Fibroblast of lung (primary cell): ENCODE measurements around the gene PRR13. TPM values are rescaled to one million over a fixed set of nuclear protein-coding genes. Genes with fewer than 3 reads are reported as not detected.
A peak's percentile ranks its signal among the peaks of the same experiment; 100 is the strongest.
"Not testable (repeated sequence)": the region's sequence is repeated elsewhere in the genome, so short reads cannot be mapped to it uniquely, and the experiment has no call there.

Experiments
- DNase-seq, 2 donors: peaks; one replicate each; pipeline versions ENCODE4 v3.0.0 to v3.0.0-alpha.2; 2010; ENCODE audit warnings: low read depth in 2 of 2
- H2AFZ ChIP-seq: 2 replicates; pipeline ENCODE4 v1.5.1; 2012; ENCODE audit warnings: low read length, control low read depth, inconsistent platforms
- H3K27ac ChIP-seq: 2 replicates; pipeline ENCODE4 v1.5.1; 2011; ENCODE audit warnings: low read length, control low read depth; ENCODE audit not compliant: insufficient read depth
- H3K27me3 ChIP-seq: 2 replicates; pipeline ENCODE4 v1.5.1; 2011; ENCODE audit warnings: mild to moderate bottlenecking, low read length; ENCODE audit not compliant: control insufficient read depth, insufficient read depth
- H3K36me3 ChIP-seq: 2 replicates; pipeline ENCODE4 v1.5.1; 2011; ENCODE audit warnings: low read length; ENCODE audit not compliant: control insufficient read depth, insufficient read depth
- H3K4me1 ChIP-seq: 2 replicates; pipeline ENCODE4 v1.5.1; 2011; ENCODE audit warnings: low read length; ENCODE audit not compliant: control insufficient read depth, insufficient read depth; ENCODE audit errors: extremely low read depth
- H3K4me2 ChIP-seq: 2 replicates; pipeline ENCODE4 v1.5.1; 2011; ENCODE audit warnings: low read length, control low read depth; ENCODE audit not compliant: insufficient read depth; ENCODE audit errors: extremely low read depth
- H3K4me3 ChIP-seq, 4 experiments: fragments of 200-600 bp in 1 of 4; sonication (generic) in 1 of 4; replicated peaks in 1 of 4; 2 replicates each; pipeline ENCODE4 v1.5.1; 2011 to 2016; ENCODE audit warnings: low read length in 4 of 4, low read depth in 3 of 4, mild to moderate bottlenecking in 3 of 4, control low read depth in 2 of 4, inconsistent platforms in 1 of 4, mixed read lengths in 1 of 4; ENCODE audit not compliant: insufficient read depth in 1 of 4; ENCODE audit errors: control extremely low read depth in 1 of 4
- H3K79me2 ChIP-seq: 2 replicates; pipeline ENCODE4 v1.5.1; 2012; ENCODE audit warnings: mild to moderate bottlenecking, low read length, inconsistent platforms; ENCODE audit not compliant: control insufficient read depth, insufficient read depth
- H3K9ac ChIP-seq: 2 replicates; pipeline ENCODE4 v1.5.1; 2011; ENCODE audit warnings: mild to moderate bottlenecking, low read length, control low read depth; ENCODE audit not compliant: insufficient read depth
- H3K9me3 ChIP-seq: 2 replicates; pipeline ENCODE4 v1.5.1; 2012; ENCODE audit warnings: low read depth, low read length; ENCODE audit not compliant: control insufficient read depth, insufficient read depth
- H4K20me1 ChIP-seq: 2 replicates; pipeline ENCODE4 v1.5.1; 2011; ENCODE audit warnings: low read length; ENCODE audit not compliant: control insufficient read depth, insufficient read depth; ENCODE audit errors: extremely low read depth
- CTCF ChIP-seq, 2 donors: IDR thresholded peaks in 1 of 2; conservative IDR thresholded peaks in 1 of 2; 1 replicate in 1 of 2; 2 replicates in 1 of 2; pipeline ENCODE4 v1.5.1; 2011 to 2012; ENCODE audit warnings: low read length in 2 of 2, control low read depth in 1 of 2, inconsistent platforms in 1 of 2, low read depth in 1 of 2, mild to moderate bottlenecking in 1 of 2
- EZH2 ChIP-seq: IDR thresholded peaks from 2 replicates; pipeline ENCODE4 v1.5.1; 2012; ENCODE audit warnings: low read length, control low read depth, mild to moderate bottlenecking; ENCODE audit errors: missing control alignments
- polyA plus RNA-seq, 2 donors: library from polyadenylated mRNA; depleted of rRNA in 1 of 2; stranded (reverse) in 1 of 2; unstranded in 1 of 2; fragments of >200 nt; gene quantifications; 2 replicates each; pipeline ENCODE4 v1.2.1, GENCODE V29; 2011 to 2012; ENCODE audit warnings: missing spikeins in 1 of 2
- total RNA-seq: library from RNA; depleted of rRNA; stranded (reverse); fragments of >200 nt; gene quantifications from 2 replicates; pipeline ENCODE4 v1.2.1, GENCODE V29; 2014

Gene PRR13
- total and polyA plus RNA-seq, 2 donors (not counting 1 experiment from before 2014, with no cell fraction given) = 48.1 to 114 TPM

GRCh38 chr12:53479331-53479730 is 37.8 kb downstream of the PRR13 start:
- H3K36me3 ChIP-seq = peaks cover 33% of the 10 kb centered on the region
- H2AFZ ChIP-seq = no peak overlapping the region
- H3K27ac ChIP-seq = peak overlapping the region; percentile 13
- TF ChIP-seq EZH2 (no peak), CTCF (conservative IDR thresholded peaks at IDR 0.05 in 1 of 2, IDR thresholded peaks at IDR 0.05 in 1 of 2; ENCODE audit: low read depth in 1 of 2, low read length in 2 of 2) (no peak)
- H4K20me1 ChIP-seq = peaks cover 1% of the 10 kb centered on the region
- no peak overlapping the region for H3K4me2 ChIP-seq
- no peaks in the 10 kb centered on the region for H3K9me3 ChIP-seq
- DNase-seq = no peak
- H3K4me3 ChIP-seq = no peak overlapping the region
- H3K27me3 ChIP-seq = no peaks in the 10 kb centered on the region
- peaks cover 28% of the 10 kb centered on the region for H3K79me2 ChIP-seq
- peaks cover 28% of the 10 kb centered on the region for H3K4me1 ChIP-seq
- no peak overlapping the region for H3K9ac ChIP-seq

DNA sequence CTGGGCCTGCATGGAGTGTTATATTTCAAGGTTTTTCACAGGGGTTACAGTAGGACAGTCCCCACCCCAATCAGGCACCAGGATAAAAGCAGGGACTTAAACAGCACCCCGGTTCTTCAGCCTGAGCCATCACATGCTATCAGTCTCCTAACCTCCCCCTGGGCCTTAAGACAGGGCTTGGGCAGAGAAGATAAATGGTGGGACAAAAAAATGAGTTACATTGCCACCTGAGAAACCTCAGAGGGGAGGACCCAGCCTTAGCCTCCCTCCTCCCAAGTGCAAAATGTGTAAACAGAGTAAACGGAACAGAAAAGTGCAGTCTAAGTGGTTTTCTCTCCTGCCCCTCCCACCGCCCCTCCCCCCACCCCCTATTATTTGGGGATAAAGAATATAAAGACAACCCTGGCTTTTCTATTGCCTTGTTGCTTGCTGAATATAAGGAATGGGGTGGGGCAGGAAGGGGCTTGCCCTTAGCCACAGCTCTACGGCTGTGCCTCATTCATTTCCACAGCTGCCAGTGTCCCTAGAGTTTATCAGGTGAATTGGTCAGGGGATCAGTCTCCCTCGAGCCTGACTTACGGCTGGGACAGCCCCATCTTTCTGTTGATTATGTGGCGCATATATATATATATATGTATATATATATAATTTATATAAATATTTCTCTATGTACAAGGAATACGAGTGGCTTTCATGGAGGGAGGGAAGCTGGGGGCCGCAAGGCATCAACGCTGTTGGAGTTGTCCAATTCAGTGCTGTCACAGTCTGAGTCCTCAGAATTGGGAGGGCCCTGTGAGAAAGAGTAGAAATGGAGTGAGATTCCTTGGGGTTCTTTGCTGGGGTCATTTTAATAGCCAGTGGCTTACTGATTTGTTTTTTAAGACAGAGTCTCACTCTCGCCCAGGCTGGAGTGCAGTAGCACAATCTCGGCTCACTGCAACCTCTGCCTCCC is 39.2 kb downstream of the PRR13 start:
- no peak for TF ChIP-seq EZH2
- no peak for TF ChIP-seq CTCF (conservative IDR thresholded peaks at IDR 0.05 in 1 of 2, IDR thresholded peaks at IDR 0.05 in 1 of 2; ENCODE audit: low read depth in 1 of 2, low read length in 2 of 2)
- H3K9ac ChIP-seq = no peak overlapping the region

DNA sequence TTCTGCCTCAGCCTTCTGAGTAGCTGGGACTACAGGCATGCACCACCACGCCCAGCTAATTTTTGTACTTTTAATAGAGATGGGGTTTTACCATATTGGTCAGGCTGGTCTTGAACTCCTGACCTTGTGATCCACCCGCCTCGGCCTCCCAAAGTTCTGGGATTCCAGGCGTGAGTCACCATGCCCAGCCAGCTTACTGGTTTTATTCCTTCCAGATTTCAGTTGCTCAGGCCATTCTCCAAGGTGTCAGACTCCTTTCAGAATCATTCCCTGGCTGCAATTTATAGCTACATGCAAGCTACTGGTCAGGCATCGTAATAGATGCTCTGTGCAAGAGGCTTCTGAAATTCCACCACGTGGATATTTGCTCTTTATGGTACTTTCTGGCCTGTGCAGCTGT is 39.9 kb downstream of the PRR13 start:
- H3K79me2 ChIP-seq = peaks cover 12% of the 10 kb centered on the region
- not testable (repeated sequence) for H3K4me2 ChIP-seq, H3K4me3 ChIP-seq, H3K9me3 ChIP-seq, H3K9ac ChIP-seq, H2AFZ ChIP-seq, H3K27me3 ChIP-seq, H4K20me1 ChIP-seq
- peak overlapping the region; percentile 2 for H3K27ac ChIP-seq
- peaks cover 40% of the 10 kb centered on the region for H3K36me3 ChIP-seq
- H3K4me1 ChIP-seq = peaks cover 24% of the 10 kb centered on the region
- DNase-seq = peak; percentile 59 to 73

More for the DNA sequence above, 39.2 kb downstream of the PRR13 start:
- Histone ChIP-seq H3K27me3 (no peaks in the 10 kb centered on the region), H3K79me2 (peaks cover 14% of the 10 kb centered on the region), H4K20me1 (no peaks in the 10 kb centered on the region), H2AFZ (no peak overlapping the region), H3K27ac (peak overlapping the region; percentile 16), H3K4me1 (peaks cover 27% of the 10 kb centered on the region), H3K36me3 (peaks cover 36% of the 10 kb centered on the region), H3K9me3 (no peaks in the 10 kb centered on the region), H3K4me2 (no peak overlapping the region), H3K4me3 (no peak overlapping the region)
- DNase-seq = no peak
